CD4-positive, alpha-beta T cell treated with Interleukin-6 at 100 ng/mL for 8 hours (primary cell): ENCODE data around the gene BAIAP2.

ENCODE experiments used
- DNase-seq: peaks from one replicate; pipeline ENCODE4 v3.0.0-alpha.2; 2020; ENCODE audit warnings: mixed read lengths, low spot score

The BAIAP2 gene

GRCh38 chr17:81109957-81110356, 75.0 kb downstream of the BAIAP2 start:
- DNase-seq, result no peak

GRCh38 chr17:81110488-81111040, 75.6 kb downstream of the BAIAP2 start:
- DNase-seq, result no peak

- no peak for DNase-seq
Observed at GRCh38 chr17:81111066-81111465, 76.1 kb downstream of the BAIAP2 start.

GRCh38 chr17:81112450-81112849, 77.5 kb downstream of the BAIAP2 start:
- DNase-seq, result no peak

- DNase-seq, result no peak
Observed at GRCh38 chr17:81113158-81113724, 78.3 kb downstream of the BAIAP2 start.

GRCh38 chr17:81114351-81115093, 79.6 kb downstream of the BAIAP2 start:
- DNase-seq, result no peak

- no peak for DNase-seq
Observed at GRCh38 chr17:81115219-81115618, 80.3 kb downstream of the BAIAP2 start.

GRCh38 chr17:81115749-81116464, 81.0 kb downstream of the BAIAP2 start:
- no peak for DNase-seq

GRCh38 chr17:81116704-81117103, 81.8 kb downstream of the BAIAP2 start:
- no peak for DNase-seq

- DNase-seq, result no peak
Observed at GRCh38 chr17:81117672-81118198, 82.8 kb downstream of the BAIAP2 start.

GRCh38 chr17:81118308-81119221, 83.6 kb downstream of the BAIAP2 start:
- no peak for DNase-seq

GRCh38 chr17:81119223-81120148, 84.5 kb downstream of the BAIAP2 start:
- peak; percentile 45 for DNase-seq

- DNase-seq, result no peak
Observed at GRCh38 chr17:81120149-81120484, 85.2 kb downstream of the BAIAP2 start.

GRCh38 chr17:81120695-81121621, 86.0 kb downstream of the BAIAP2 start:
- DNase-seq, result no peak

GRCh38 chr17:81121841-81122733, 87.1 kb downstream of the BAIAP2 start:
- no peak for DNase-seq

- no peak for DNase-seq
Observed at GRCh38 chr17:81123052-81124048, 88.4 kb downstream of the BAIAP2 start.

- no peak for DNase-seq
Observed at GRCh38 chr17:81124377-81124776, 89.4 kb downstream of the BAIAP2 start.
